ENCODE data around the gene PGM1. TPM values are rescaled to one million over a fixed set of nuclear protein-coding genes. Genes with fewer than 3 reads are reported as not detected.
"Not testable (repeated sequence)": the region's sequence is repeated elsewhere in the genome, so short reads cannot be mapped to it uniquely, and the experiment has no call there.

Gene PGM1
- total and polyA plus RNA-seq, 2 donors (not counting 3 experiments of a cell fraction or from before 2014, with no cell fraction given): 9.3 to 21.0 TPM

DNA sequence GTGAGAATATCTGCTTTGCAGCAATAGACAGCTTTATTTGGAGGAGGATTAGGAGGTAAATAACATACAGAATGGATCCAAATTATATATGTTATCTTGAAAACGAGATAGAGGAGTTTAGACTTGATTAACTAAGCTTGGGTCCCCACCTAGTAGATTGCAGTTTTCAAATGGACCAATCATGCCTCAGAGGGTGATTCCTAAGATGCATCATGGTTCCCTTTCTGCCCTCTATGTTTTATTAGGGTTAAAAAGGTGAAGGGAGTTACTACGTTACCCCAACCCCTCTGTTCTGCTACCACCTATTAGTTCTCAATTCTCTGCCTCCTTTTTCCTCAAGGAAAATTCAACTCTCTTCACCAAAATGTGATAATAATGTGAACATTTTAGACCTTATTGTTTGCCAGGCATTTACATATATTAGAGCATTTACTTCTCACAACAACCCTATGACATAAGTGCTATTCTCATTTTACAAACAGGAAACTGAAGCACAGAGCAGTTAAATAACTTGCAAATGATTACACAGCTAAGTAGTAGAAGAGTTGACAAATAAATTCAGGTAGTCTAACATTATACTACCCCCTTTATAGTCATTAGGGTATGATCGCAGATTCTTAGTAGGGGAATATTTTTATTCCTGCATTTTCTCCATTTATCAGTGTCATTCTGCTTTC is 23.4 kb upstream of the PGM1 start:
- no peaks in the 10 kb centered on the region for H3K4me1 ChIP-seq (ENCODE audit: control insufficient read depth, extremely low read depth, insufficient read depth, low read length)
- H3K79me2 ChIP-seq (ENCODE audit: control insufficient read depth, insufficient read depth, low read length): no peaks in the 10 kb centered on the region
- TF ChIP-seq EZH2 (IDR thresholded peaks at IDR 0.05; ENCODE audit: borderline replicate concordance, low read depth, low read length, severe bottlenecking) (no peak), POLR2A (IDR thresholded peaks at IDR 0.05; ENCODE audit: low read depth, low read length) (no peak), MYC (IDR thresholded peaks at IDR 0.05; ENCODE audit: low read depth, low read length) (no peak), JUN (IDR thresholded peaks at IDR 0.05; ENCODE audit: borderline replicate concordance, insufficient read depth, insufficient read length, low read depth) (no peak), POLR2AphosphoS5 (IDR thresholded peaks at IDR 0.05; ENCODE audit: insufficient read depth, low read depth, low read length) (no peak)
- TF ChIP-seq, protein P1, sequence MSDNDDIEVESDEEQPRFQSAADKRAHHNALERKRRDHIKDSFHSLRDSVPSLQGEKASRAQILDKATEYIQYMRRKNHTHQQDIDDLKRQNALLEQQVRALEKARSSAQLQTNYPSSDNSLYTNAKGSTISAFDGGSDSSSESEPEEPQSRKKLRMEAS (IDR thresholded peaks at IDR 0.05; ENCODE audit: insufficient read depth, insufficient read length): no peak
- H3K4me2 ChIP-seq (ENCODE audit: insufficient read depth, low read length): no peak overlapping the region
- no peaks in the 10 kb centered on the region for H3K36me3 ChIP-seq (ENCODE audit: control insufficient read depth in 2 of 2, extremely low read depth in 1 of 2, insufficient read depth in 2 of 2, low read length in 2 of 2)
- no peak overlapping the region for H3K4me3 ChIP-seq (replicated peaks in 1 of 3; ENCODE audit: insufficient read depth in 1 of 3, low read depth in 1 of 3, low read length in 3 of 3)
- dilution Hi-C loops (cut with MboI; ENCODE audit: extremely low pct_ligation_motif_present, low sequenced_read_pairs) (no loop called here), intact Hi-C loops (cut with micrococcal nuclease) (no loop called here)
- no peaks in the 10 kb centered on the region for H3K27me3 ChIP-seq (ENCODE audit: control insufficient read depth in 2 of 2, insufficient read depth in 2 of 2, low read length in 2 of 2)
- DNase-seq (ENCODE audit: low read depth, low spot score) (no peak), FAIRE-seq (no peak)
- no peak overlapping the region for H3K27ac ChIP-seq (ENCODE audit: insufficient read depth, low read depth, low read length)
- ChIA-PET CTCF (interaction anchor here (1.1 to 1.8 kb wide), 2 partner anchors 12 to 32 kb away, joined by 3 to 4 read pairs; no protein-coding TSS in a partner anchor), POLR2A (no interaction called here)
- no peaks in the 10 kb centered on the region for H4K20me1 ChIP-seq (replicated peaks; ENCODE audit: control insufficient read depth, extremely low read depth, insufficient read depth, low read length)
- H3K9ac ChIP-seq (replicated peaks; ENCODE audit: extremely low read depth, insufficient read depth, low read length): no peak overlapping the region
- no peaks in the 10 kb centered on the region for H3K9me1 ChIP-seq (replicated peaks; ENCODE audit: control insufficient read depth, extremely low read depth, insufficient read depth, low read length)
- H2AFZ ChIP-seq (ENCODE audit: low read depth, low read length): no peak overlapping the region
- no peaks in the 10 kb centered on the region for H3K9me3 ChIP-seq (replicated peaks; ENCODE audit: control insufficient read depth, insufficient read depth, low read length)
- no TSS peak for BruUV-seq (replicated peaks)

DNA sequence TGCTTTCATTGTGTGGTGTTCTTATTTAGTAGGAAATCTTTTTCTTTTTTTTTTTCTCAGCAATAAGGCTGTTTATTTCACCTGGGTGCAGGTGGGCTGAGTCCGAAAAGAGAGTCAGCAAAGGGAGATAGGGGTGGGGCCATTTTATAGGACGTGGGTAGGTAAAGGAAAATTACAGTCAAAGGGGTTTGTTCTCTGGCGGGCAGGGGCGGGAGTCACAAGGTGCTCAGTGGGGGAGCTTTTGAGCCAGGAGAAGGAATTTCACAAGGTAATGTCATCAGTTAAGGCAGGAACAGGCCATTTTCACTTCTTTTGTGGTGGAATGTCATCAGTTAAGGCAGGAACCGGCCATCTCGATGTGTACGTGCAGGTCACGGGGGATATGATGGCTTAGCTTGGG is 20.5 kb upstream of the PGM1 start:
- CTCF ChIA-PET: interaction anchor here (1.4 kb wide), 1 partner anchor 674 kb away, joined by 3 read pairs; no protein-coding TSS in a partner anchor

DNA sequence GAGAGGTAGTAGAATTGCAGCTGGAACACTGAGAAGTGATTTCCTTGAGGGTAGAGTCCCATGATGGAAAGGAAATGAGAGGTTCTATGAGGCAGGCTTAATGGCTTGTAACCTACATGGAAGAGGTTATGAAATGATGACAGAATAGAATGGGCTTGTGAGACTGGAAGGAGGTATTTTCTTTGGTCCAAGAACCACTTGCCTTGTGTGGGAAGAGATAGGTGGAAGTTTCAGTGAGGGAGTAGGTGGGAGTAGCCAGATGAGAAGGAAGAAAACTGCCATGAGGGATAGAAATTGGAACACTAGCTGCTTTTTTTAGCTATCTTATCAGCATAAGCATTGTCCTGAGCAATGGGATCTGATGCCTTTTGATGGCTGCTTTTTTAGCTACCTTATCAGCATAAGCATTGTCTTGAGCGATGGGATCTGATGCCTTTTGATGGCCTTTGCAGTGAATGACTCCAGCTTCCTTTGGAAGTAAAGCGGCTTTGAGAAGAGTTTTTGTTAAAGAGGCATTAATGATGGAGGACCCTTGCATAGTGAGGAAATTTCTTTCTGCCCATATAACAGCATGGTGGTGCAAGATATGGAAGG is 18.9 kb upstream of the PGM1 start:
- H3K4me1 ChIP-seq (ENCODE audit: control insufficient read depth, extremely low read depth, insufficient read depth, low read length); POLR2A ChIA-PET; H3K79me2 ChIP-seq (ENCODE audit: control insufficient read depth, insufficient read depth, low read length); H4K20me1 ChIP-seq (replicated peaks; ENCODE audit: control insufficient read depth, extremely low read depth, insufficient read depth, low read length); H3K36me3 ChIP-seq (ENCODE audit: control insufficient read depth in 2 of 2, extremely low read depth in 1 of 2, insufficient read depth in 2 of 2, low read length in 2 of 2); H3K4me2 ChIP-seq (ENCODE audit: insufficient read depth, low read length); DNase-seq (ENCODE audit: low read depth, low spot score); H3K4me3 ChIP-seq (replicated peaks in 1 of 3; ENCODE audit: insufficient read depth in 1 of 3, low read depth in 1 of 3, low read length in 3 of 3); H3K27ac ChIP-seq (ENCODE audit: insufficient read depth, low read depth, low read length); H3K9me1 ChIP-seq (replicated peaks; ENCODE audit: control insufficient read depth, extremely low read depth, insufficient read depth, low read length); H3K9ac ChIP-seq (replicated peaks; ENCODE audit: extremely low read depth, insufficient read depth, low read length); dilution Hi-C loops (cut with MboI; ENCODE audit: extremely low pct_ligation_motif_present, low sequenced_read_pairs); FAIRE-seq; H3K27me3 ChIP-seq (ENCODE audit: control insufficient read depth in 2 of 2, insufficient read depth in 2 of 2, low read length in 2 of 2); H2AFZ ChIP-seq (ENCODE audit: low read depth, low read length); H3K9me3 ChIP-seq (replicated peaks; ENCODE audit: control insufficient read depth, insufficient read depth, low read length); BruUV-seq (replicated peaks); intact Hi-C loops (cut with micrococcal nuclease): not testable (repeated sequence)
- CTCF ChIA-PET: interaction anchor here (2.0 to 5.3 kb wide), 2 partner anchors 17 to 673 kb away, joined by 6 to 50 read pairs; no protein-coding TSS in a partner anchor

More for the DNA sequence above, 20.5 kb upstream of the PGM1 start:
- H3K27ac ChIP-seq (ENCODE audit: insufficient read depth, low read depth, low read length); H3K9me3 ChIP-seq (replicated peaks; ENCODE audit: control insufficient read depth, insufficient read depth, low read length); POLR2A ChIA-PET; H2AFZ ChIP-seq (ENCODE audit: low read depth, low read length); BruUV-seq (replicated peaks); FAIRE-seq; H3K4me2 ChIP-seq (ENCODE audit: insufficient read depth, low read length); H3K79me2 ChIP-seq (ENCODE audit: control insufficient read depth, insufficient read depth, low read length); H3K27me3 ChIP-seq (ENCODE audit: control insufficient read depth in 2 of 2, insufficient read depth in 2 of 2, low read length in 2 of 2); H3K4me1 ChIP-seq (ENCODE audit: control insufficient read depth, extremely low read depth, insufficient read depth, low read length); H3K9me1 ChIP-seq (replicated peaks; ENCODE audit: control insufficient read depth, extremely low read depth, insufficient read depth, low read length); intact Hi-C loops (cut with micrococcal nuclease); H3K9ac ChIP-seq (replicated peaks; ENCODE audit: extremely low read depth, insufficient read depth, low read length); H3K4me3 ChIP-seq (replicated peaks in 1 of 3; ENCODE audit: insufficient read depth in 1 of 3, low read depth in 1 of 3, low read length in 3 of 3); dilution Hi-C loops (cut with MboI; ENCODE audit: extremely low pct_ligation_motif_present, low sequenced_read_pairs); H4K20me1 ChIP-seq (replicated peaks; ENCODE audit: control insufficient read depth, extremely low read depth, insufficient read depth, low read length); DNase-seq (ENCODE audit: low read depth, low spot score); H3K36me3 ChIP-seq (ENCODE audit: control insufficient read depth in 2 of 2, extremely low read depth in 1 of 2, insufficient read depth in 2 of 2, low read length in 2 of 2): not testable (repeated sequence)

Measured in endothelial cell of umbilical vein (primary cell).